DND-41 (cell line): ENCODE data around the gene HMGCR.

Experiments used
- EZH2 ChIP-seq: IDR thresholded peaks from 3 replicates; pipeline ENCODE4 v1.6.1; 2012; ENCODE audit warnings: borderline replicate concordance, low read depth, mild to moderate bottlenecking, moderate library complexity, low read length, inconsistent platforms; ENCODE audit not compliant: severe bottlenecking
- TF ChIP-seq, protein P1 (sequence below): IDR thresholded peaks from 2 replicates; pipeline ENCODE4 v1.5.1; 2012; ENCODE audit warnings: borderline replicate concordance, low read length, moderate library complexity, mild to moderate bottlenecking; ENCODE audit not compliant: poor library complexity, severe bottlenecking; ENCODE audit errors: extremely low read depth

DNA sequence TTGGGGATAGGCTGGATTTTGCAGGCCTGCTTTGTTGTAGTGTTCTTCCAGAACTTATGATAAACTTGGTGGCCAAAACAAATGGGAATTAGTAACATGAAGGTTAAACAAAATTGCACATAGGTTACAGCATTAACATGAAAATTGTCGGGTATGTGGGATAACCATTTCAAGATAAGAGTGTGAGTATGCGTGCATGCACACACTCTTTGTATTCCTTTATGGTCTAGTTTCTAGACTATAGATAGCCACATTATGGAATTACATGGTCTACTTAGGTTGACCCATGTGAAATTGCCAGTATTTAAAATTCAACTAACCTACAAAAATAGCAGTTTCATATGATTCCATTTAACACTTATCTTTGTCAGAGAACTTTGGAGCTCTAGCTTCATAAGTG, 1.4 kb downstream of the HMGCR start:
- TF ChIP-seq, protein P1, sequence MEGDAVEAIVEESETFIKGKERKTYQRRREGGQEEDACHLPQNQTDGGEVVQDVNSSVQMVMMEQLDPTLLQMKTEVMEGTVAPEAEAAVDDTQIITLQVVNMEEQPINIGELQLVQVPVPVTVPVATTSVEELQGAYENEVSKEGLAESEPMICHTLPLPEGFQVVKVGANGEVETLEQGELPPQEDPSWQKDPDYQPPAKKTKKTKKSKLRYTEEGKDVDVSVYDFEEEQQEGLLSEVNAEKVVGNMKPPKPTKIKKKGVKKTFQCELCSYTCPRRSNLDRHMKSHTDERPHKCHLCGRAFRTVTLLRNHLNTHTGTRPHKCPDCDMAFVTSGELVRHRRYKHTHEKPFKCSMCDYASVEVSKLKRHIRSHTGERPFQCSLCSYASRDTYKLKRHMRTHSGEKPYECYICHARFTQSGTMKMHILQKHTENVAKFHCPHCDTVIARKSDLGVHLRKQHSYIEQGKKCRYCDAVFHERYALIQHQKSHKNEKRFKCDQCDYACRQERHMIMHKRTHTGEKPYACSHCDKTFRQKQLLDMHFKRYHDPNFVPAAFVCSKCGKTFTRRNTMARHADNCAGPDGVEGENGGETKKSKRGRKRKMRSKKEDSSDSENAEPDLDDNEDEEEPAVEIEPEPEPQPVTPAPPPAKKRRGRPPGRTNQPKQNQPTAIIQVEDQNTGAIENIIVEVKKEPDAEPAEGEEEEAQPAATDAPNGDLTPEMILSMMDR = no peak
- TF ChIP-seq EZH2 = no peak
